SK-N-SH treated with all-trans-retinoic acid at 6 μM for 48 hours (cell line): ENCODE data around the gene NAALADL2.

Source experiments
- ATAC-seq: fragments of 200-7000 bp; cut with Tn5 transposase; 3 replicates; pipeline ENCODE4 v1.9.1; 2020; ENCODE audit warnings: mild to moderate bottlenecking, moderate library complexity
- ARNTL ChIP-seq: fragments of 450-650 bp; formaldehyde crosslinking; IDR thresholded peaks from 2 replicates; pipeline ENCODE4 v1.5.0; 2020; ENCODE audit warnings: low read depth, mild to moderate bottlenecking, moderate library complexity, borderline replicate concordance
- BACH2 ChIP-seq: fragments of 250-450 bp; sonication (Bioruptor Pico); IDR thresholded peaks from 2 replicates; pipeline ENCODE4 v1.9.0; 2021; ENCODE audit warnings: mild to moderate bottlenecking, borderline replicate concordance
- CREB5 ChIP-seq: fragments of 250-450 bp; sonication (Bioruptor Pico); IDR thresholded peaks from 2 replicates; pipeline ENCODE4 v1.5.1; 2020; ENCODE audit warnings: low read depth, mild to moderate bottlenecking, moderate library complexity
- CSDC2 ChIP-seq: fragments of 250-450 bp; sonication (Bioruptor Pico); IDR thresholded peaks from 2 replicates; pipeline ENCODE4 v1.5.0; 2020; ENCODE audit warnings: mild to moderate bottlenecking, moderate library complexity
- CSRNP3 ChIP-seq: fragments of 250-450 bp; sonication (Bioruptor Pico); IDR thresholded peaks from 2 replicates; pipeline ENCODE4 v1.5.1; 2021; ENCODE audit warnings: mild to moderate bottlenecking, moderate library complexity
- ESRRG ChIP-seq: fragments of 250-450 bp; sonication (Bioruptor Pico); IDR thresholded peaks from 2 replicates; pipeline ENCODE4 v1.6.1; 2021; ENCODE audit warnings: mild to moderate bottlenecking
- GLIS3 ChIP-seq: fragments of 250-450 bp; sonication (Bioruptor Pico); IDR thresholded peaks from 2 replicates; pipeline ENCODE4 v1.5.0; 2020; ENCODE audit warnings: mild to moderate bottlenecking, moderate library complexity
- ISL1 ChIP-seq: fragments of 250-450 bp; sonication (Bioruptor Pico); IDR thresholded peaks from 2 replicates; pipeline ENCODE4 v2.1.2; 2022; ENCODE audit warnings: mild to moderate bottlenecking, moderate library complexity
- OSR1 ChIP-seq: fragments of 250-450 bp; sonication (Bioruptor Pico); IDR thresholded peaks from 2 replicates; pipeline ENCODE4 v1.8.0; 2022; ENCODE audit warnings: moderate library complexity, mild to moderate bottlenecking, inconsistent platforms
- PPARA ChIP-seq: fragments of 250-450 bp; sonication (Bioruptor Pico); IDR thresholded peaks from 2 replicates; pipeline ENCODE4 v1.5.0; 2020; ENCODE audit warnings: mild to moderate bottlenecking, borderline replicate concordance
- RARB ChIP-seq: fragments of 250-450 bp; sonication (Bioruptor Pico); IDR thresholded peaks from 2 replicates; pipeline ENCODE4 v1.8.0; 2021; ENCODE audit warnings: mild to moderate bottlenecking, moderate library complexity
- SNAI2 ChIP-seq: fragments of 250-450 bp; sonication (Bioruptor Pico); IDR thresholded peaks from 2 replicates; pipeline ENCODE4 v1.5.0; 2020; ENCODE audit warnings: mild to moderate bottlenecking, moderate library complexity
- TCF4 ChIP-seq: fragments of 250-450 bp; sonication (Bioruptor Pico); IDR thresholded peaks from 2 replicates; pipeline ENCODE4 v1.8.0; 2021; ENCODE audit warnings: mild to moderate bottlenecking, moderate library complexity, borderline replicate concordance
- TSHZ2 ChIP-seq: fragments of 250-450 bp; sonication (Bioruptor Pico); IDR thresholded peaks from 2 replicates; pipeline ENCODE4 v1.5.0; 2020; ENCODE audit warnings: mild to moderate bottlenecking, moderate library complexity
- ZC3H10 ChIP-seq: fragments of 250-450 bp; sonication (Bioruptor Pico); IDR thresholded peaks from 2 replicates; pipeline ENCODE4 v1.5.1; 2021; ENCODE audit warnings: mild to moderate bottlenecking, moderate library complexity
- ZFP3 ChIP-seq: fragments of 250-450 bp; sonication (Bioruptor Pico); IDR thresholded peaks from 2 replicates; pipeline ENCODE4 v1.5.0; 2020; ENCODE audit warnings: mild to moderate bottlenecking, moderate library complexity
- ZNF70 ChIP-seq: fragments of 450-650 bp; formaldehyde crosslinking; IDR thresholded peaks from 2 replicates; pipeline ENCODE4 v1.5.0; 2020; ENCODE audit warnings: mild to moderate bottlenecking, moderate library complexity
- ZNF8 ChIP-seq: fragments of 450-650 bp; formaldehyde crosslinking; IDR thresholded peaks from 2 replicates; pipeline ENCODE4 v1.5.0; 2020; ENCODE audit warnings: mild to moderate bottlenecking, moderate library complexity

NAALADL2 gene

GRCh38 chr3:175186511-175186910 lies 327.4 kb downstream of the NAALADL2 start (continued):
- no peak for TF ChIP-seq TSHZ2
- TF ChIP-seq TCF4 (CRISPR knock-in tag) = no peak

- TF ChIP-seq GLIS3 (no peak), SNAI2 (no peak), ARNTL (CRISPR knock-in tag) (no peak), ESRRG (no peak), ZNF8 (CRISPR knock-in tag) (no peak), ISL1 (no peak), ZC3H10 (CRISPR knock-in tag) (no peak), BACH2 (CRISPR knock-in tag) (no peak), TSHZ2 (no peak), PPARA (CRISPR knock-in tag) (no peak), ZFP3 (CRISPR knock-in tag) (no peak), CREB5 (CRISPR knock-in tag) (no peak), CSRNP3 (CRISPR knock-in tag) (no peak), CSDC2 (CRISPR knock-in tag) (no peak), OSR1 (CRISPR knock-in tag) (no peak)
- no peak for ATAC-seq
Observed at GRCh38 chr3:175187586-175187985, 328.5 kb downstream of the NAALADL2 start.

GRCh38 chr3:175192536-175192935 lies 333.4 kb downstream of the NAALADL2 start:
- no peak for ATAC-seq

More at GRCh38 chr3:175192536-175192935, 333.4 kb downstream of the NAALADL2 start:
- no peak for TF ChIP-seq TSHZ2
- TF ChIP-seq ZNF70 (CRISPR knock-in tag) = no peak
- no peak for TF ChIP-seq ZFP3 (CRISPR knock-in tag)
- TF ChIP-seq SNAI2 = no peak
- TF ChIP-seq OSR1 (CRISPR knock-in tag) = no peak
- TF ChIP-seq ZNF8 (CRISPR knock-in tag) = no peak
- TF ChIP-seq PPARA (CRISPR knock-in tag) = no peak
- TF ChIP-seq TCF4 (CRISPR knock-in tag) = no peak
- no peak for TF ChIP-seq RARB (CRISPR knock-in tag)
- TF ChIP-seq, all 23 proteins: peak for 0
